ENCODE data around the gene RNF144A. TPM values are rescaled to one million over a fixed set of nuclear protein-coding genes. Genes with fewer than 3 reads are reported as not detected.
A peak's percentile ranks its signal among the peaks of the same experiment; 100 is the strongest.

Gene RNF144A
- total and polyA plus RNA-seq, 2 of the 13 experiments (the other 11 are each of a cell fraction or from before 2014, with no cell fraction given), result 13.9 to 16.5 TPM

- TF ChIP-seq ZFP1 (CRISPR knock-in tag; IDR thresholded peaks at IDR 0.05) (peak; percentile 86; the same call in 1 of the 2 replicates), ZNF530 (CRISPR knock-in tag; IDR thresholded peaks at IDR 0.05; ENCODE audit: low read depth) (no peak), PRDM4 (CRISPR knock-in tag; IDR thresholded peaks at IDR 0.05; ENCODE audit: borderline replicate concordance) (no peak), ZNF747 (CRISPR knock-in tag; IDR thresholded peaks at IDR 0.05; ENCODE audit: borderline replicate concordance) (peak; percentile 65; the same call in 1 of the 2 replicates), FOXK2 (IDR thresholded peaks at IDR 0.05) (no peak), ZFP36L2 (CRISPR knock-in tag; IDR thresholded peaks at IDR 0.05) (no peak), FUBP1 (CRISPR knock-in tag; IDR thresholded peaks at IDR 0.05; ENCODE audit: borderline replicate concordance) (no peak), GMEB2 (CRISPR knock-in tag; IDR thresholded peaks at IDR 0.05; ENCODE audit: low read depth) (no peak), HNF1B (CRISPR knock-in tag; IDR thresholded peaks at IDR 0.05) (peak; percentile 100), SIN3A (IDR thresholded peaks at IDR 0.05; ENCODE audit: borderline replicate concordance, low read depth, low read length) (peak; percentile 84; the same call in 1 of the 2 replicates), CEBPB (IDR thresholded peaks at IDR 0.05; ENCODE audit: borderline replicate concordance, low read depth, low read length) (no peak), HNRNPLL (IDR thresholded peaks at IDR 0.05; ENCODE audit: low read depth, low read length, poor library complexity, severe bottlenecking) (no peak), SKI (IDR thresholded peaks at IDR 0.05; ENCODE audit: partially characterized antibody) (peak; percentile 99), KDM6A (CRISPR knock-in tag; IDR thresholded peaks at IDR 0.05; ENCODE audit: low read depth) (peak; percentile 77), TBX3 (IDR thresholded peaks at IDR 0.05; ENCODE audit: borderline replicate concordance) (0 out of 2 replicates have a peak, but pooled peaks have one; percentile 26), TEAD2 (CRISPR knock-in tag; IDR thresholded peaks at IDR 0.05) (no peak), SNAPC4 (CRISPR knock-in tag; IDR thresholded peaks at IDR 0.05) (no peak)
Measured at GRCh38 chr2:6921321-6921922, 4.2 kb downstream of the RNF144A start (continued).

All from HepG2 (cell line).